Ectodermal cell (in vitro differentiated cells): Measurements from ENCODE around the gene JPT2.
"Not testable (repeated sequence)": the region's sequence is repeated elsewhere in the genome, so short reads cannot be mapped to it uniquely, and the experiment has no call there.

Experiments
- H3K27ac ChIP-seq: 2 replicates; pipeline ENCODE4 v1.7.0; 2013; ENCODE audit warnings: mild to moderate bottlenecking, low read depth, low read length; ENCODE audit not compliant: insufficient read depth, poor library complexity, severe bottlenecking
- H3K27me3 ChIP-seq: 2 replicates; pipeline ENCODE4 v1.7.0; 2013; ENCODE audit warnings: mild to moderate bottlenecking, low read length; ENCODE audit not compliant: insufficient read depth, control insufficient read depth, poor library complexity, severe bottlenecking
- H3K36me3 ChIP-seq: one replicate; pipeline ENCODE4 v1.7.0; 2013; ENCODE audit warnings: low read length; ENCODE audit not compliant: control insufficient read depth, insufficient read depth
- H3K4me1 ChIP-seq: one replicate; pipeline ENCODE4 v1.7.0; 2013; ENCODE audit warnings: low read length; ENCODE audit not compliant: control insufficient read depth, insufficient read depth
- H3K4me3 ChIP-seq: 2 replicates; pipeline ENCODE4 v1.7.0; 2013; ENCODE audit warnings: low read depth, low read length, control low read depth; ENCODE audit not compliant: insufficient read depth
- H3K9me3 ChIP-seq: 2 replicates; pipeline ENCODE4 v1.7.0; 2013; ENCODE audit warnings: mild to moderate bottlenecking, low read length, moderate library complexity; ENCODE audit not compliant: control insufficient read depth
- WGBS, 2 experiments: methylation state at CpG; one replicate each; pipeline ENCODE4 v1.1.7; 2013; ENCODE audit warnings: missing lambda C conversion rate in 2 of 2; 5-methylcytosine and 5-hydroxymethylcytosine counted together

The JPT2 gene

DNA sequence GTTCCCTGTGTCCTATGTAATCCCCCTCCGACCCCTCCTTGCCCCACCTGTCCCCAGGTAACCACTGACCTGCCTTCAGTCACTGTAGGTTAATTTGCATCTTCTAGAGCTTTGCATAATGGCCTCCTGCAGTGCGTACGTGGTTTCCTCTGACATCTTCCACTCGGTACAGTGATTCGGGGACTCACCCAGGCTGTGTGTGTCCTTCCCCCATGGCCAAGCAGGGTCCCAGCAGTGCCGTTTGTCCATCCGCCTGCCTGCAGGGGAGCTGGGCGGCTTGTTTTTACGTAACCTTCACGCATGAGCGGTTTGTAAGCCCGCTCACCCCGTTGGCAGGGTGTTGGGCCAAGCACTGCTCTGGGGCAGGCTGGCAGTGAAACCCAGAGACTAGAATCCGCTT, 35.9 kb downstream of the JPT2 start:
- Histone ChIP-seq H3K4me3 (no peak overlapping the region), H3K4me1 (no peaks in the 10 kb centered on the region), H3K9me3 (no peaks in the 10 kb centered on the region), H3K27me3 (no peaks in the 10 kb centered on the region), H3K27ac (no peak overlapping the region), H3K36me3 (no peaks in the 10 kb centered on the region)
- WGBS, 2 experiments, result 76 to 78% methylated on average over 14 of the region's 14 CpGs

DNA sequence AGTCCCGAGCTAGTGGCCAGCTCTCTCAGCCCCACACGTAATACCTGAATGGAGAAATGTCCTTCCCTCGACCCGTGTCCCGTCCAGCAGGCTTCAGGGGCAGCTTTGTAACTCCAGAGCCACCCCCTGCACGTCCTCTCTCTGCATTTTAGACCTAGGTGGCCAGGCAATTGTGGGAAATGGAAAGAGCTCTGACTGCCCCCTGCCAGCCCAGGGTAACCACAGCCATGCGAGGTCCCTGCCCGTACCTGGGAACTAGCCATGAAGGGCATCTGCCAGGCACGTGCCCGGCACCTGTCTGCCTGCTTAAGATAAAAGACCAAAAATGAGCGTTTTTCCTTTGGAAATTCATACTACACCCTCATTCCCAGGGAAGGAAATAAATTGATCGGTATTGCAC, 37.1 kb downstream of the JPT2 start:
- no peaks in the 10 kb centered on the region for H3K27me3 ChIP-seq
- H3K4me1 ChIP-seq, result no peaks in the 10 kb centered on the region
- no peaks in the 10 kb centered on the region for H3K36me3 ChIP-seq
- no peak overlapping the region for H3K27ac ChIP-seq
- 92 to 93% methylated on average over 12 of the region's 12 CpGs for WGBS, 2 experiments
- H3K9me3 ChIP-seq, result no peaks in the 10 kb centered on the region
- H3K4me3 ChIP-seq, result no peak overlapping the region

DNA sequence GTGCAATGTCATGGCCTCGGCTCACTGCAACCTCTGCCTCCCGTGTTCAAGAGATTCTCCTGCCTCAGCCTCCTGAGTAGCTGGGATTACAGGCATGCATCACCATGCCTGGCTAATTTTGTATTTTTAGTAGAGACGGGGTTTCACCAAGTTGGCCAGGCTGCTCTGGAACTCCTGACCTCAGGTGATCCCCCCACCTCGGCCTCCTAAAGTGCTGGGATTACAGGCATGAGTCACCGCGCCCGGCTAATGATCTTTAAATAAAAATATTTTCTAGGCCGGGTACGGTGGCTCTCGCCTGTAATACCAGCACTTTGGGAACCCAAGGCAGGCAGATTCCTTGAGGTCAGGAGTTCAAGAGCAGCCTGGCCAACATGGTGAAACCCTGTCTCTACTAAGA, 40.2 kb downstream of the JPT2 start:
- H3K4me3 ChIP-seq, H3K9me3 ChIP-seq, H3K27me3 ChIP-seq, H3K27ac ChIP-seq, H3K36me3 ChIP-seq, H3K4me1 ChIP-seq: not testable (repeated sequence)
- 95 to 96% methylated on average over 10 of the region's 10 CpGs for WGBS, 2 experiments

DNA sequence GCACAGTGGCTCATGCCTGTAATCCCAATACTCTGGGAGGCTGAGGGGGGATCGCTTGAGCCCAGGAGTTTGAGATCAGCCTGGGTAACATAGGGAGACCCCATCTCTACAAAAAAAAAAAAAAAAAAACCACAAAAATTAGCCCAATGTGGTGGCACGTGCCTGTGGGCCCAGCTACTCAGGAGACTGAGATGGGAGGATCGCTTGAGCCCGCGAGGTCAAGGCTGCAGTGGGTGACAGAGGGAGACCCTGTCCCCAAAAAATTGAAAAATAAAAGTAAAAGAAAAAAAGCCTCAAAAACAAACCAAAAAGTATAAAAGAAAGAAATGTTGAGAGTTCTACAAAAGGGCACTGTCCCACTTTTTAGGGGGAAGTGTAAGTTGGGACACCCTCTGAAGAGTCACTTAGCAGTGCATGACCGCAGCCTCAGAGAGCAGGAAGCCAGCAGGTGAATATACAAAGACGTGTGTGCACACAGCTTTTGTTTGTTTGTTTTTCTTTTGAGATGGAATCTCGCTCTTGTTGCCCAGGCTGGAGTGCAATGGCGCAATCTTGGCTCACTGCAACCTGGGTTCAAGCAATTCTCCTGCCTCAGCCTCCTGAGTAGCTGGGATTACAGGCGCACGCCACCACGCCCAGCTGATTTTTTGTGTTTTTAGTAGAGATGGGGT, 41.6 kb downstream of the JPT2 start:
- H3K4me1 ChIP-seq, H3K27ac ChIP-seq, H3K4me3 ChIP-seq, H3K27me3 ChIP-seq, H3K36me3 ChIP-seq, H3K9me3 ChIP-seq: not testable (repeated sequence)
- 89 to 94% methylated on average over 12 of the region's 12 CpGs for WGBS, 2 experiments

DNA sequence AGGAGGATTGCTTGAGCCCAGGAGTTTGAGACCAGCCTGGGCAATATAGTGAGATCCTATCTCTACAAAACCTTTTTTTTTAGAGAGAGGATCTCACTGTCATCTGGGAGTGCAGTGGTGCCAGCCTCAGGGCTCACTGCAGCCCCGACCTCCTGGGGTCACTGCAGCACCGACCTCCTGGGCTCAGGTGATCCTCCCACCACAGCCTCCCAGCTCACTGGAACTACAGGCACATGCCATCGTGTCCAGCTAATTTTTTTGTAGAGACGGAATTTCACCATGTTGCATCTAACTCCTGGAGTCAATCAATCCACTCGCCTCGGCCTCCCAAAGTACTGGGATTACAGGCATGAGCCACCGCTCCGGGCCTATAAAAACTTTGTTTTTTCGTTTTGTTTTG, 43.3 kb downstream of the JPT2 start:
- Histone ChIP-seq H3K4me1 (no peaks in the 10 kb centered on the region), H3K4me3 (no peak overlapping the region), H3K27me3 (no peaks in the 10 kb centered on the region), H3K36me3 (no peaks in the 10 kb centered on the region), H3K9me3 (no peaks in the 10 kb centered on the region), H3K27ac (no peak overlapping the region)
- 91 to 94% methylated on average over 9 of the region's 9 CpGs for WGBS, 2 experiments

DNA sequence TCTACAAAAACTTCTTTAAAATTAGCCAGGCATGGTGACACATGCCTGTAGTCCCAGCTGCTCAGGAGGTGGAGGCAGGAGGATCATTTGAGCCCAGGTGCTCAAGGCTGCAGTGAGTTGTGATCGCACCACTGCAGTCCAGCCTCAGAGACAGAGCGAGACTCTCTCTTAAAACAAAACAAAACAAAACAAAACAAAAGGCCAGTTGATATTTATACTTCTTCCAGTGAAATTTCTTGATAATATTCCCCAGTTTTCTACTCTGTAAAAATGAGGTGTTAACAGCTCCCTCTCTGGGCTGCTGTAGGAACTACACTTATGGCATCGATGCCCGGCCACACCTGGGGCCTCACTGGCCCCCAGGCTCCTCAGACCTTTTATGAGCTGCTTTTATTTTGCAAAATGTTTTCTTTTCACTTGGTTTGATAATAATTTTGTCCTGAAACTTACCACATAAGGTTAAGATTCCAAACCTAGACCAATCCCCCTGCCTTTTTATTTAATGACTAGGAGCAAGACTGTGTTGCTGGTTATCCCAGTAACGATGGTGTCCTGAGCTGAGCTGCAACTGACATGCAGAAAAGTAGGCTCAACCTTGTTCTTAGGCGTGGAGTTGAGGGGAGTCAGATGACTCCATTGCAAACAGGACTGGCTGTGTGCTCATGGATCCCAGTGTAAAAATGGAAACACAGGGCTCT, 45.5 kb downstream of the JPT2 start:
- Histone ChIP-seq H3K4me1 (no peaks in the 10 kb centered on the region), H3K9me3 (no peaks in the 10 kb centered on the region), H3K36me3 (no peaks in the 10 kb centered on the region), H3K27me3 (no peaks in the 10 kb centered on the region), H3K27ac (no peak overlapping the region), H3K4me3 (no peak overlapping the region)
- 60 to 71% methylated on average over 6 of the region's 6 CpGs for WGBS, 2 experiments

DNA sequence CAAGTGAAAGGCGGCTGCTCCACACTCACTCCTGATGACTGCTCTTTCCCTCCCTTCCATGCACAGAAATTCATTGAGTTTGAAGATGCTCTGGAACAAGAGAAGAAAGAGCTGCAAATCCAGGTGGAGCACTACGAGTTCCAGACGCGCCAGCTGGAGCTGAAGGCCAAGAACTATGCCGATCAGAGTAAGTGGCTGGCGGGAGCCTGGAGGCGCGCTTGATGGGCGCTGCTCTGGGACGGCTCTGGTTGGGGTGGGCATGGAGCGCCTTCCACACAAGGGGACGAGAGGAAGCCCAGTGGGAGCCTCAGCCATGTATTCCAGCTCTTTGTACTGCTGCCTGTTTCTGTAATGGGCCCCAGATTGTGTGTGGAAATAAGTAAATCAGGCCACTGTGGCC, 46.4 kb downstream of the JPT2 start:
- Histone ChIP-seq H3K4me1 (no peaks in the 10 kb centered on the region), H3K9me3 (no peaks in the 10 kb centered on the region), H3K36me3 (peaks cover 5% of the 10 kb centered on the region), H3K4me3 (no peak overlapping the region), H3K27me3 (no peaks in the 10 kb centered on the region), H3K27ac (no peak overlapping the region)
- whole genome bisulfite sequencing, 2 experiments, result 96% methylated on average over 12 of the region's 12 CpGs

DNA sequence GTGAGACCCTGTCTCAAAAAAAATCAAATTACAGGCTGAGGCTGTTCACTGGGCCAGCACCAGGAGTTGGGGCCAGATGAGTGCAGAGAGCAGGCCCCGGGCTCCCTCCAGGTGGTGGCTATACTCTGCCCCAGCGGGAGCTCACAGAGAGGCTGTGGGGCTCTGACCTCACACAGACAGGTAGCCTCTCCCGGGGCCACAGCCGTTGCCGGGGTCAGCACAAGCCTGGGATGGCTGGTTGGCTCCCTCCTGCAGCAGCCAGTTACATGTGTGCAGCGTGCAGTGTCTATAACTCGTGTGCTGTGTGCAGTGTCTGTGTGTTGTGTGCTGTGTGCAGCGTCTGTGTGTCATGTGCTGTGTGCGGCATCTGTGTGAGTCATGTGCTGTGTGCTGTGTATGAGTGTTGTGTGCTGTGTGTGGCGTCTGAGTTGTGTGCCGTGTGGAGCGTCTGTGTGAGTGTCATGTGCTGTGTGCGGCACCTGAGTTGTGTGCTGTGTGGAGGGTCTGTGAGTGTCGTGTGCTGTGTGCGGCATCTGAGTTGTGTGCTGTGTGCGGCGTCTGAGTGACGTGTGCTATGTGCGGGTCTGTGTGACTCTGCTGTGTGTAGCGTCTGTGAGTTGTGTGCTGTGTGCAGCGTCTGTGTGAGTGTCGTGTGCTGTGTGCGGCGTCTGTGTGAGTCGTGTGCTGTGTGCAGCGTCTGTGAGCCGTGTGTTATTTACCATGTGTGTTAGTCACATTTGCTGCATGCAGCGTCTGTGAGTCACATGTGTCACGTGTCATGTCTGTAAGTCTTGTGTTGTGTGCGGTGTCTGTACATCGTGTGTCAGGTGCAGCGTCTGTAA, 48.8 kb downstream of the JPT2 start:
- WGBS, 2 experiments, result 94 to 97% methylated on average over 32 of the region's 32 CpGs
- H3K9me3 ChIP-seq, result no peaks in the 10 kb centered on the region
- H3K4me1 ChIP-seq, result no peaks in the 10 kb centered on the region
- H3K27me3 ChIP-seq, result no peaks in the 10 kb centered on the region
- peaks cover 5% of the 10 kb centered on the region for H3K36me3 ChIP-seq
- no peak overlapping the region for H3K27ac ChIP-seq
- H3K4me3 ChIP-seq, result no peak overlapping the region

DNA sequence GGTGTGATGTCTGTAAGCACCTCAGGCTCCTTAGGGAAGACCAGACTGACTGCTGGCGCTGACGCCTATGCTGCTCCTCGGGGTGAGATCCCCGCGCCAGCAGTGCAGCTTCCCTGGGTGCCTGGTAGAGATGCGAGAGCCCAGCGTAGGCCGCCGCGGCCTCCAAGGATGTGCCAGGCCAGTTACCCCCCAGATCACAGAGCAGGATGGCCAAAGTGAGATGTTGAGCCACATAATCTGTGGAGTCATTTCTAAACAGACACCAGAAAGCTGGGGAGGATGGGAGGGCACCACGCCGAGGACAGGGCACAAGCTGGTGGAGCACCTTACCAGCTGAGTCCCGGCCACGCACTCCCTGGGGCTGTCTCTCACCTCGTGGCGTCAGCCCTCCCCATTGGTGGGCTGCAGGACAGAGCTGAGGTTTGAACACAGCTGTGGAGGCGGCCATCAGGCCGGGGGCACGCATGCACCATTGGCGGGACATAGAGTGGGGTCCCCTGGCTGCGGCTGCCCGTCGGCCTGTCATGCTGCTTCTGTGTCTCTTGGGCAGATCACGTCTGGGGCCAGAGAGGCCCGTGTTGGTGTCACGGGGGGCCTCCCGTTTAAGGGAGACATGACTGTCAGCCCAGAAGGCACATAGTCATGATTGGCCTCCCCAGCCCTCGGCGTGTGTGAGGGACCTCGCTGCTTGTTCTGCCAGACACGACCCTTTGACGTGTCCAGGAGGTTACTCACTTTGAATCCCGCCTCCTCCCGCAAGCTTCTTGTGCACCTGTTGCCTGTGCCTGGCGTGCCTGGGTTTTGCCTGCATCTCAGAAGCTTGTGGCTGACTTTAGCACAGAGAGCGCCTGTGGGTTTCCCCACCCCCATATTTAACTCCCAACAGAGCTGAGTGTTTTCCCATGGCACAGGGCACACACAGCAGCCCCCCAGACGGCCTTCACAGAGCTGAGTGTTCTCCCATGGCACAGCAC, 49.9 kb downstream of the JPT2 start:
- Histone ChIP-seq H3K4me3 (no peak overlapping the region), H3K27ac (no peak overlapping the region), H3K27me3 (no peaks in the 10 kb centered on the region), H3K36me3 (peaks cover 5% of the 10 kb centered on the region), H3K4me1 (no peaks in the 10 kb centered on the region), H3K9me3 (no peaks in the 10 kb centered on the region)
- WGBS, 2 experiments, result 95% methylated on average over 37 of the region's 37 CpGs
